Transverse colon (tissue), 4 donors: ENCODE measurements around the gene SCEL. TPM values are rescaled to one million over a fixed set of nuclear protein-coding genes. Genes with fewer than 3 reads are reported as not detected.
A peak's percentile ranks its signal among the peaks of the same experiment; 100 is the strongest.

ENCODE experiments used
- DNase-seq: peaks from one replicate; pipeline ENCODE4 v3.0.0-alpha.2; 2019
- H3K27ac ChIP-seq, 4 donors: fragments of 200-600 bp; sonication (generic); 2 replicates each; pipeline ENCODE4 v1.5.1; 2016 to 2018; ENCODE audit warnings: inconsistent platforms in 4 of 4
- H3K27me3 ChIP-seq: fragments of 200-600 bp; sonication (generic); 2 replicates; pipeline ENCODE4 v1.5.1; 2017; ENCODE audit warnings: inconsistent platforms
- H3K36me3 ChIP-seq, 4 donors: fragments of 200-600 bp; sonication (generic); 2 replicates each; pipeline ENCODE4 v1.5.1; 2017 to 2019; ENCODE audit warnings: inconsistent platforms in 4 of 4
- H3K4me1 ChIP-seq, 4 donors: fragments of 200-600 bp; sonication (generic); 2 replicates each; pipeline ENCODE4 v1.5.1; 2017 to 2020; ENCODE audit warnings: inconsistent platforms in 4 of 4
- H3K4me3 ChIP-seq, 4 donors: fragments of 200-600 bp; sonication (generic); 1 replicate in 1 of 4; 2 replicates in 3 of 4; pipeline versions ENCODE4 v1.5.1 to v1.6.1; 2017 to 2019; ENCODE audit warnings: inconsistent platforms in 4 of 4
- H3K9me3 ChIP-seq, 2 donors: fragments of 200-600 bp; sonication (generic); 2 replicates each; pipeline ENCODE4 v1.5.1; 2017 to 2019; ENCODE audit warnings: inconsistent platforms in 2 of 2
- CTCF ChIP-seq, 5 experiments: fragments of 200-600 bp in 3 of 5; fragments of 450-650 bp in 2 of 5; sonication (generic) in 3 of 5; IDR thresholded peaks; 1 replicate in 2 of 5; 2 replicates in 3 of 5; pipeline ENCODE4 v1.5.1; 2016 to 2017; ENCODE audit warnings: antibody characterized with exemption in 5 of 5, inconsistent platforms in 3 of 5, mild to moderate bottlenecking in 2 of 5, moderate library complexity in 1 of 5
- EP300 ChIP-seq: sonication (generic); formaldehyde crosslinking; IDR thresholded peaks from one replicate; pipeline ENCODE4 v1.6.1; 2017; ENCODE audit warnings: antibody characterized with exemption, low read depth
- POLR2A ChIP-seq: fragments of 450-650 bp; IDR thresholded peaks from one replicate; pipeline ENCODE4 v1.6.1; 2016; ENCODE audit warnings: antibody characterized with exemption, mild to moderate bottlenecking, moderate library complexity
- POLR2AphosphoS5 ChIP-seq, 3 donors: sonication (generic); formaldehyde crosslinking; IDR thresholded peaks; one replicate each; pipeline ENCODE4 v1.6.1; 2016; ENCODE audit warnings: antibody characterized with exemption in 3 of 3
- WGBS, 2 donors: methylation state at CpG; one replicate each; pipeline ENCODE4 v1.1.5; 2018; ENCODE audit warnings: low coverage in 1 of 2; 5-methylcytosine and 5-hydroxymethylcytosine counted together
- in situ Hi-C, 4 donors: fragments of 200-750 bp; cut with MboI; loops; one replicate each; pipeline versions ENCODE4 v1.15.0 to v1.15.1; 2017; ENCODE audit warnings: low sequenced_read_pairs in 3 of 4, low pct_ligation_motif_present in 1 of 4, low pct_unique_long_range_greater_than_20kb in 1 of 4
- intact Hi-C: fragments of 100-400 bp; cut with DNase I; formaldehyde crosslinking; loops from one replicate; pipeline ENCODE4 v1.15.1; 2023; ENCODE audit warnings: low total_unique reads
- total RNA-seq, 4 donors: library from RNA; depleted of rRNA; stranded (reverse); fragments of >200 nt; gene quantifications; one replicate each; pipeline ENCODE4 v1.1.0, GENCODE V29; 2016

SCEL gene
- total RNA-seq, 4 donors from 2014 or later: 0.32 to 0.96 TPM; not detected in 2

- H3K4me3 ChIP-seq: no peak overlapping the region
Observed at GRCh38 chr13:77543711-77544110, 8.2 kb downstream of the SCEL start.

GRCh38 chr13:77544355-77544754 lies 8.8 kb downstream of the SCEL start:
- TF ChIP-seq POLR2A: no peak
- no peak for TF ChIP-seq POLR2AphosphoS5 (IDR thresholded peaks at IDR 0.05)
- no peak for TF ChIP-seq EP300
- no peak for TF ChIP-seq CTCF (IDR thresholded peaks at IDR 0.05)
- Histone ChIP-seq H3K27ac (no peak overlapping the region), H3K36me3 (no peaks in the 10 kb centered on the region), H3K9me3 (no peaks in the 10 kb centered on the region), H3K4me1 (peaks cover 0 to 11% (median 5%) of the 10 kb centered on the region in 4 donors), H3K27me3 (no peaks in the 10 kb centered on the region), H3K4me3 (no peak overlapping the region)
- in situ Hi-C loops (no loop called here), intact Hi-C loops (no loop called here)
- peak; percentile 8 for DNase-seq
- WGBS, 2 donors: 40 to 45% methylated on average over 1 of the region's 1 CpG

More at GRCh38 chr13:77543711-77544110, 8.2 kb downstream of the SCEL start:
- no peaks in the 10 kb centered on the region for H3K27me3 ChIP-seq
- intact Hi-C loops: no loop called here
- H3K27ac ChIP-seq: no peak overlapping the region
- no peaks in the 10 kb centered on the region for H3K9me3 ChIP-seq
- in situ Hi-C loops: no loop called here
- TF ChIP-seq POLR2A: no peak
- TF ChIP-seq EP300: no peak
- TF ChIP-seq CTCF (IDR thresholded peaks at IDR 0.05): no peak
- TF ChIP-seq POLR2AphosphoS5 (IDR thresholded peaks at IDR 0.05): no peak
- H3K4me1 ChIP-seq: peaks cover 0 to 11% (median 5%) of the 10 kb centered on the region in 4 donors
- 87 to 90% methylated on average over 8 of the region's 8 CpGs for WGBS, 2 donors
- DNase-seq: no peak
- H3K36me3 ChIP-seq: no peaks in the 10 kb centered on the region

- DNase-seq: no peak
- in situ Hi-C loops: no loop called here
- intact Hi-C loops: no loop called here
- H3K27me3 ChIP-seq: no peaks in the 10 kb centered on the region
- 48 to 49% methylated on average over 4 of the region's 4 CpGs for WGBS, 2 donors
- no peak overlapping the region for H3K27ac ChIP-seq
- TF ChIP-seq CTCF (IDR thresholded peaks at IDR 0.05) (no peak), POLR2A (no peak), POLR2AphosphoS5 (IDR thresholded peaks at IDR 0.05) (no peak), EP300 (no peak)
- H3K9me3 ChIP-seq: no peaks in the 10 kb centered on the region
- no peaks in the 10 kb centered on the region for H3K36me3 ChIP-seq
- H3K4me3 ChIP-seq: no peak overlapping the region
- peaks cover 0 to 11% (median 5%) of the 10 kb centered on the region in 4 donors for H3K4me1 ChIP-seq
Observed at GRCh38 chr13:77544758-77545338, 9.3 kb downstream of the SCEL start.

GRCh38 chr13:77545626-77546412 lies 10.3 kb downstream of the SCEL start:
- Histone ChIP-seq H3K27me3 (no peaks in the 10 kb centered on the region), H3K36me3 (no peaks in the 10 kb centered on the region), H3K4me1 (peaks cover 0 to 11% (median 5%) of the 10 kb centered on the region in 4 donors), H3K4me3 (no peak overlapping the region), H3K9me3 (no peaks in the 10 kb centered on the region), H3K27ac (no peak overlapping the region)
- 63 to 66% methylated on average over 3 of the region's 3 CpGs for WGBS, 2 donors
- intact Hi-C loops: no loop called here
- in situ Hi-C loops: no loop called here
- TF ChIP-seq POLR2AphosphoS5 (IDR thresholded peaks at IDR 0.05) (no peak), EP300 (no peak), POLR2A (no peak), CTCF (IDR thresholded peaks at IDR 0.05) (no peak)
- DNase-seq: no peak
